ENCODE data around the gene TUBA4A.

- TF ChIP-seq CTCF (IDR thresholded peaks at IDR 0.05; ENCODE audit: control extremely low read depth in 1 of 3, insufficient read depth in 1 of 3, low read depth in 1 of 3, low read length in 3 of 3) (no peak), SIN3A (conservative IDR thresholded peaks at IDR 0.05 in 1 of 2, IDR thresholded peaks at IDR 0.05 in 1 of 2; ENCODE audit: low read depth in 1 of 2, low read length in 2 of 2) (no peak), RBBP5 (IDR thresholded peaks at IDR 0.05; ENCODE audit: borderline replicate concordance, low read depth, low read length) (no peak), POLR2AphosphoS5 (IDR thresholded peaks at IDR 0.05; ENCODE audit: low read depth, low read length) (no peak), POLR2A (IDR thresholded peaks at IDR 0.05; ENCODE audit: control extremely low read depth in 1 of 2, low read depth in 2 of 2, low read length in 2 of 2) (no peak)
Observed at GRCh38 chr2:219281588-219281987, 27.9 kb upstream of the TUBA4A start.

All from H1 (cell line).